Neuron (in vitro differentiated cells): Measurements from ENCODE around the gene MSI1.
"Not testable (repeated sequence)": the region's sequence is repeated elsewhere in the genome, so short reads cannot be mapped to it uniquely, and the experiment has no call there.

ENCODE experiments used
- H2AFZ ChIP-seq: one replicate; pipeline ENCODE4 v1.6.1; 2013; ENCODE audit warnings: low read depth, mild to moderate bottlenecking, inconsistent platforms, low read length, moderate library complexity
- H3K27me3 ChIP-seq: one replicate; pipeline ENCODE4 v1.6.1; 2013; ENCODE audit warnings: low read length; ENCODE audit not compliant: insufficient read depth
- H3K36me3 ChIP-seq: one replicate; pipeline ENCODE4 v1.6.1; 2013; ENCODE audit warnings: low read length; ENCODE audit not compliant: insufficient read depth
- H3K4me1 ChIP-seq: one replicate; pipeline ENCODE4 v1.6.1; 2013; ENCODE audit warnings: low read length; ENCODE audit not compliant: insufficient read depth
- H3K4me3 ChIP-seq: 2 replicates; pipeline ENCODE4 v1.5.1; 2013; ENCODE audit warnings: mild to moderate bottlenecking, low read length, moderate library complexity
- H3K9me3 ChIP-seq: one replicate; pipeline ENCODE4 v1.6.1; 2013; ENCODE audit warnings: low read length

MSI1 gene

GRCh38 chr12:120342175-120343038 lies 26.6 kb downstream of the MSI1 start:
- peaks cover 42% of the 10 kb centered on the region for H3K36me3 ChIP-seq
- H3K9me3 ChIP-seq = no peaks in the 10 kb centered on the region
- no peaks in the 10 kb centered on the region for H3K27me3 ChIP-seq
- H3K4me1 ChIP-seq = no peaks in the 10 kb centered on the region
- H3K4me3 ChIP-seq = no peak overlapping the region
- no peak overlapping the region for H2AFZ ChIP-seq

- H3K9me3 ChIP-seq = peaks cover 12% of the 10 kb centered on the region
- H3K36me3 ChIP-seq = peaks cover 14% of the 10 kb centered on the region
- H3K27me3 ChIP-seq = no peaks in the 10 kb centered on the region
- no peak overlapping the region for H3K4me3 ChIP-seq
- no peaks in the 10 kb centered on the region for H3K4me1 ChIP-seq
- H2AFZ ChIP-seq = no peak overlapping the region
These were observed 29.7 kb downstream of the MSI1 start for GRCh38 chr12:120339256-120339655.

GRCh38 chr12:120337730-120338129 lies 31.2 kb downstream of the MSI1 start:
- H3K27me3 ChIP-seq = no peaks in the 10 kb centered on the region
- H3K4me3 ChIP-seq = no peak overlapping the region
- peaks cover 12% of the 10 kb centered on the region for H3K9me3 ChIP-seq
- H3K4me1 ChIP-seq = no peaks in the 10 kb centered on the region
- no peak overlapping the region for H2AFZ ChIP-seq
- H3K36me3 ChIP-seq = no peaks in the 10 kb centered on the region

GRCh38 chr12:120336392-120336791 lies 32.6 kb downstream of the MSI1 start:
- not testable (repeated sequence) for H3K4me3 ChIP-seq, H2AFZ ChIP-seq, H3K27me3 ChIP-seq, H3K36me3 ChIP-seq, H3K4me1 ChIP-seq
- H3K9me3 ChIP-seq = peaks cover 12% of the 10 kb centered on the region

GRCh38 chr12:120335447-120335846 lies 33.5 kb downstream of the MSI1 start:
- not testable (repeated sequence) for H3K4me1 ChIP-seq, H2AFZ ChIP-seq, H3K36me3 ChIP-seq, H3K27me3 ChIP-seq, H3K4me3 ChIP-seq
- peaks cover 12% of the 10 kb centered on the region for H3K9me3 ChIP-seq

- Histone ChIP-seq H3K4me3 (no peak overlapping the region), H3K4me1 (no peaks in the 10 kb centered on the region), H3K27me3 (no peaks in the 10 kb centered on the region), H3K36me3 (no peaks in the 10 kb centered on the region), H3K9me3 (peaks cover 12% of the 10 kb centered on the region), H2AFZ (no peak overlapping the region)
These were observed 36.4 kb downstream of the MSI1 start for GRCh38 chr12:120332523-120332922.

- H2AFZ ChIP-seq = no peak overlapping the region
- H3K4me1 ChIP-seq = no peaks in the 10 kb centered on the region
- no peak overlapping the region for H3K4me3 ChIP-seq
These were observed 36.9 kb downstream of the MSI1 start for GRCh38 chr12:120332041-120332440.

GRCh38 chr12:120331390-120331789 lies 37.6 kb downstream of the MSI1 start:
- Histone ChIP-seq H3K4me3 (no peak overlapping the region), H3K4me1 (no peaks in the 10 kb centered on the region), H2AFZ (no peak overlapping the region), H3K9me3 (peaks cover 3% of the 10 kb centered on the region), H3K36me3 (no peaks in the 10 kb centered on the region), H3K27me3 (no peaks in the 10 kb centered on the region)

More at GRCh38 chr12:120332041-120332440, 36.9 kb downstream of the MSI1 start:
- H3K36me3 ChIP-seq = no peaks in the 10 kb centered on the region
- peaks cover 10% of the 10 kb centered on the region for H3K9me3 ChIP-seq
- no peaks in the 10 kb centered on the region for H3K27me3 ChIP-seq

- H3K4me3 ChIP-seq = no peak overlapping the region
These were observed 40.7 kb downstream of the MSI1 start for GRCh38 chr12:120328228-120328627.

GRCh38 chr12:120327593-120327992 lies 41.4 kb downstream of the MSI1 start, which contains the start of gene PLA2G1B:
Gene PLA2G1B, minus strand, starts transcription at chr12:120327779. Its CDS starts 26 bp downstream, at chr12:120327753.
- Histone ChIP-seq H3K4me1 (peaks cover 4% of the 10 kb centered on the region), H2AFZ (no peak within 1 kb of the TSS), H3K9me3 (no peaks in the 10 kb centered on the region), H3K4me3 (no peak within 1 kb of the TSS), H3K36me3 (no peaks in the 10 kb centered on the region), H3K27me3 (no peaks in the 10 kb centered on the region)

More at GRCh38 chr12:120328228-120328627, 40.7 kb downstream of the MSI1 start:
- H2AFZ ChIP-seq = no peak overlapping the region
- H3K9me3 ChIP-seq = no peaks in the 10 kb centered on the region
- peaks cover 4% of the 10 kb centered on the region for H3K4me1 ChIP-seq
- H3K27me3 ChIP-seq = no peaks in the 10 kb centered on the region
- no peaks in the 10 kb centered on the region for H3K36me3 ChIP-seq

GRCh38 chr12:120324841-120325417 lies 44.0 kb downstream of the MSI1 start:
- Histone ChIP-seq H3K9me3 (no peaks in the 10 kb centered on the region), H3K4me3 (no peak overlapping the region), H3K27me3 (no peaks in the 10 kb centered on the region), H2AFZ (no peak overlapping the region), H3K4me1 (peaks cover 4% of the 10 kb centered on the region), H3K36me3 (no peaks in the 10 kb centered on the region)

GRCh38 chr12:120323772-120324171 lies 45.2 kb downstream of the MSI1 start:
- no peak overlapping the region for H3K4me3 ChIP-seq
- H3K36me3 ChIP-seq = no peaks in the 10 kb centered on the region
- no peak overlapping the region for H2AFZ ChIP-seq
- no peaks in the 10 kb centered on the region for H3K9me3 ChIP-seq
- peaks cover 4% of the 10 kb centered on the region for H3K4me1 ChIP-seq
- H3K27me3 ChIP-seq = no peaks in the 10 kb centered on the region

GRCh38 chr12:120321382-120322202 lies 47.4 kb downstream of the MSI1 start:
- Histone ChIP-seq H3K4me1 (peaks cover 11% of the 10 kb centered on the region), H2AFZ (no peak overlapping the region), H3K27me3 (no peaks in the 10 kb centered on the region), H3K9me3 (no peaks in the 10 kb centered on the region), H3K36me3 (no peaks in the 10 kb centered on the region), H3K4me3 (no peak overlapping the region)
